Measurements from ENCODE around the gene AGTPBP1. TPM values are rescaled to one million over a fixed set of nuclear protein-coding genes. Genes with fewer than 3 reads are reported as not detected.

The AGTPBP1 gene
- total RNA-seq, 1 donor from 2014 or later: 122 TPM

- H3K4me1 ChIP-seq: no peaks in the 10 kb centered on the region
- no peak overlapping the region for H3K4me3 Mint-ChIP-seq
- H3K4me3 ChIP-seq: no peak overlapping the region
- H3K9ac ChIP-seq: no peak overlapping the region
- H3K27me3 Mint-ChIP-seq (ENCODE audit: insufficient read depth, low read depth): peaks cover 7% of the 10 kb centered on the region
- no peak overlapping the region for H2AFZ ChIP-seq (replicated peaks)
- H3K4me2 ChIP-seq: no peak overlapping the region
- DNase-seq (ENCODE audit: low spot score): no peak
- no peaks in the 10 kb centered on the region for H3F3A ChIP-seq (ENCODE audit: low read depth)
- peaks cover 65% of the 10 kb centered on the region for H3K79me2 ChIP-seq (ENCODE audit: low read depth)
- no peaks in the 10 kb centered on the region for H3K36me3 ChIP-seq
- peaks cover 34% of the 10 kb centered on the region for H3K9me3 Mint-ChIP-seq
- no peaks in the 10 kb centered on the region for H4K20me1 ChIP-seq (ENCODE audit: low read depth)
- H3K27ac Mint-ChIP-seq: no peak overlapping the region
- H3K4me1 Mint-ChIP-seq: no peaks in the 10 kb centered on the region
- TF ChIP-seq EZH2phosphoT487 (IDR thresholded peaks at IDR 0.05): no peak
- TF ChIP-seq EZH2 (IDR thresholded peaks at IDR 0.05): no peak
- TF ChIP-seq CTCF (IDR thresholded peaks at IDR 0.05): no peak
- H3K9me3 ChIP-seq (ENCODE audit: low read depth): no peaks in the 10 kb centered on the region
- no peaks in the 10 kb centered on the region for H3K27me3 ChIP-seq
- peaks cover 21% of the 10 kb centered on the region for H3K36me3 Mint-ChIP-seq
- no peak overlapping the region for H3K27ac ChIP-seq
Observed at GRCh38 chr9:85717220-85717619, 24.5 kb downstream of the AGTPBP1 start.

GRCh38 chr9:85716031-85716877 lies 25.5 kb downstream of the AGTPBP1 start:
- TF ChIP-seq EZH2phosphoT487 (IDR thresholded peaks at IDR 0.05) (no peak), CTCF (IDR thresholded peaks at IDR 0.05) (peak; percentile 43)
- no peak overlapping the region for H3K4me3 ChIP-seq
- no peak overlapping the region for H2AFZ ChIP-seq (replicated peaks)
- H3K9me3 ChIP-seq (ENCODE audit: low read depth): no peaks in the 10 kb centered on the region
- Mint-ChIP-seq H3K9me3 (peaks cover 26% of the 10 kb centered on the region), H3K4me1 (no peaks in the 10 kb centered on the region), H3K27ac (no peak overlapping the region), H3K36me3 (peaks cover 14% of the 10 kb centered on the region), H3K4me3 (no peak overlapping the region), H3K27me3 (ENCODE audit: insufficient read depth, low read depth) (peaks cover 7% of the 10 kb centered on the region)
- H3F3A ChIP-seq (ENCODE audit: low read depth): no peaks in the 10 kb centered on the region
- peaks cover 72% of the 10 kb centered on the region for H3K79me2 ChIP-seq (ENCODE audit: low read depth)
- no peaks in the 10 kb centered on the region for H3K36me3 ChIP-seq
- H3K4me1 ChIP-seq: no peaks in the 10 kb centered on the region
- H4K20me1 ChIP-seq (ENCODE audit: low read depth): no peaks in the 10 kb centered on the region
- H3K27me3 ChIP-seq: no peaks in the 10 kb centered on the region
- DNase-seq (ENCODE audit: low spot score): no peak
- H3K4me2 ChIP-seq: no peak overlapping the region
- no peak overlapping the region for H3K9ac ChIP-seq
- peak overlapping the region; percentile 35 for H3K27ac ChIP-seq

- H3K79me2 ChIP-seq (ENCODE audit: low read depth): peaks cover 73% of the 10 kb centered on the region
- H4K20me1 ChIP-seq (ENCODE audit: low read depth): peaks cover 4% of the 10 kb centered on the region
- no peak overlapping the region for H3K27ac Mint-ChIP-seq
Observed at GRCh38 chr9:85715587-85715986, 26.2 kb downstream of the AGTPBP1 start.

More at GRCh38 chr9:85715587-85715986, 26.2 kb downstream of the AGTPBP1 start:
- TF ChIP-seq EZH2 (IDR thresholded peaks at IDR 0.05) (no peak), EZH2phosphoT487 (IDR thresholded peaks at IDR 0.05) (no peak), CTCF (IDR thresholded peaks at IDR 0.05) (no peak)
- Mint-ChIP-seq H3K9me3 (peaks cover 20% of the 10 kb centered on the region), H3K4me3 (no peak overlapping the region), H3K27me3 (ENCODE audit: insufficient read depth, low read depth) (peaks cover 4% of the 10 kb centered on the region), H3K4me1 (no peaks in the 10 kb centered on the region), H3K36me3 (peaks cover 7% of the 10 kb centered on the region)
- Histone ChIP-seq H3F3A (ENCODE audit: low read depth) (no peaks in the 10 kb centered on the region), H3K27ac (no peak overlapping the region), H3K9ac (no peak overlapping the region), H2AFZ (replicated peaks) (no peak overlapping the region), H3K4me3 (no peak overlapping the region), H3K4me2 (no peak overlapping the region), H3K9me3 (ENCODE audit: low read depth) (no peaks in the 10 kb centered on the region), H3K27me3 (no peaks in the 10 kb centered on the region), H3K4me1 (no peaks in the 10 kb centered on the region), H3K36me3 (no peaks in the 10 kb centered on the region)
- no peak for DNase-seq (ENCODE audit: low spot score)

Measured in neural progenitor cell (in vitro differentiated cells).